HEK293 (cell line): ENCODE results near the gene DNAJA3.
A peak's percentile ranks its signal among the peaks of the same experiment; 100 is the strongest.

Source experiments
- CTCF ChIA-PET: fragments of 350-600 bp; formaldehyde crosslinking; extraction: SDS; loops from one replicate; lab custom pipeline; 2021; ENCODE audit warnings: antibody characterized with exemption; lab: Yijun Ruan, JAX
- POLR2A ChIA-PET: fragments of 300-600 bp; formaldehyde crosslinking; extraction: SDS; loops from one replicate; lab custom pipeline; 2020; ENCODE audit warnings: antibody characterized with exemption, inconsistent platforms; lab: Yijun Ruan, JAX
- H3K27ac ChIP-seq: fragments of 200-500 bp; sonication (Bioruptor generic); 2 replicates; pipeline ENCODE4 v1.5.1; 2014; ENCODE audit warnings: low read depth, low read length, control low read depth, inconsistent platforms; ENCODE audit errors: extremely low read depth
- H3K36me3 ChIP-seq, 2 experiments: fragments of 200-500 bp in 1 of 2; sonication (Bioruptor generic) in 1 of 2; 1 replicate in 1 of 2; 2 replicates in 1 of 2; pipeline ENCODE4 v1.5.1; 2014 to 2017; ENCODE audit warnings: inconsistent platforms in 2 of 2, low read length in 2 of 2; ENCODE audit not compliant: control insufficient read depth in 2 of 2, insufficient read depth in 1 of 2
- H3K4me1 ChIP-seq: fragments of 200-500 bp; sonication (Bioruptor generic); 2 replicates; pipeline ENCODE4 v1.5.1; 2014; ENCODE audit warnings: mild to moderate bottlenecking, low read length, inconsistent platforms; ENCODE audit not compliant: control insufficient read depth, insufficient read depth
- H3K4me3 ChIP-seq: 2 replicates; pipeline ENCODE4 v1.5.1; 2011; ENCODE audit warnings: low read depth, mild to moderate bottlenecking, control low read depth, low read length, moderate library complexity
- H3K9me3 ChIP-seq: fragments of 200-500 bp; sonication (Bioruptor generic); 2 replicates; pipeline ENCODE4 v1.5.1; 2014; ENCODE audit warnings: low read depth, low read length, inconsistent platforms; ENCODE audit not compliant: control insufficient read depth, insufficient read depth
- HIC1 ChIP-seq: fragments of 450-650 bp; formaldehyde crosslinking; IDR thresholded peaks from 2 replicates; pipeline ENCODE4 v1.5.1; 2016; ENCODE audit warnings: missing biosample characterization, missing genetic modification characterization
- HOXC10 ChIP-seq: sonication (generic); formaldehyde crosslinking; IDR thresholded peaks from 2 replicates; pipeline ENCODE4 v1.8.1; 2023; ENCODE audit warnings: mild to moderate bottlenecking, missing genetic modification reagents
- KLF17 ChIP-seq: fragments of 450-650 bp; formaldehyde crosslinking; IDR thresholded peaks from 2 replicates; pipeline ENCODE4 v1.5.1; 2016; ENCODE audit warnings: missing biosample characterization, missing genetic modification characterization
- PRDM2 ChIP-seq: fragments of 450-650 bp; formaldehyde crosslinking; IDR thresholded peaks from 2 replicates; pipeline ENCODE4 v1.5.1; 2016; ENCODE audit warnings: missing biosample characterization, missing genetic modification characterization, borderline replicate concordance
- ZBTB11 ChIP-seq: fragments of 450-650 bp; formaldehyde crosslinking; conservative IDR thresholded peaks from 2 replicates; pipeline ENCODE4 v1.5.1; 2016; ENCODE audit warnings: low read depth, missing biosample characterization, missing genetic modification characterization
- ZFHX2 ChIP-seq: fragments of 450-650 bp; formaldehyde crosslinking; conservative IDR thresholded peaks from 2 replicates; pipeline ENCODE4 v1.5.1; 2016; ENCODE audit warnings: missing biosample characterization, missing genetic modification characterization
- ZNF121 ChIP-seq: fragments of 450-650 bp; formaldehyde crosslinking; IDR thresholded peaks from 2 replicates; pipeline ENCODE4 v1.5.1; 2016; ENCODE audit warnings: missing biosample characterization, missing genetic modification characterization
- ZNF132 ChIP-seq: fragments of 450-650 bp; formaldehyde crosslinking; IDR thresholded peaks from 2 replicates; pipeline ENCODE4 v1.5.1; 2017; ENCODE audit warnings: missing biosample characterization, missing genetic modification characterization, borderline replicate concordance
- ZNF146 ChIP-seq: fragments of 450-650 bp; formaldehyde crosslinking; IDR thresholded peaks from 2 replicates; pipeline ENCODE4 v1.5.1; 2016; ENCODE audit warnings: missing biosample characterization, missing genetic modification characterization
- ZNF292 ChIP-seq: fragments of 450-650 bp; formaldehyde crosslinking; IDR thresholded peaks from 2 replicates; pipeline ENCODE4 v1.5.1; 2016; ENCODE audit warnings: low read depth, missing biosample characterization, missing genetic modification characterization, borderline replicate concordance
- ZNF302 ChIP-seq: fragments of 450-650 bp; formaldehyde crosslinking; IDR thresholded peaks from 2 replicates; pipeline ENCODE4 v1.5.1; 2016; ENCODE audit warnings: missing biosample characterization, missing genetic modification characterization, low read depth
- ZNF324 ChIP-seq: fragments of 450-650 bp; formaldehyde crosslinking; IDR thresholded peaks from 2 replicates; pipeline ENCODE4 v1.5.1; 2016; ENCODE audit warnings: missing biosample characterization, missing genetic modification characterization
- ZNF350 ChIP-seq: fragments of 450-650 bp; formaldehyde crosslinking; IDR thresholded peaks from 2 replicates; pipeline ENCODE4 v1.5.0; 2017; ENCODE audit warnings: missing biosample characterization, mild to moderate bottlenecking, missing genetic modification characterization
- ZNF354C ChIP-seq: fragments of 450-650 bp; formaldehyde crosslinking; IDR thresholded peaks from 2 replicates; pipeline ENCODE4 v1.5.1; 2016; ENCODE audit warnings: missing biosample characterization, missing genetic modification characterization, low read depth, borderline replicate concordance
- ZNF366 ChIP-seq: fragments of 450-650 bp; formaldehyde crosslinking; conservative IDR thresholded peaks from 2 replicates; pipeline ENCODE4 v1.5.1; 2016; ENCODE audit warnings: missing biosample characterization, missing genetic modification characterization
- ZNF37A ChIP-seq: fragments of 450-650 bp; IDR thresholded peaks from 2 replicates; pipeline ENCODE4 v1.5.1; 2018; ENCODE audit warnings: missing biosample characterization, missing genetic modification characterization
- ZNF391 ChIP-seq: fragments of 450-650 bp; formaldehyde crosslinking; IDR thresholded peaks from 2 replicates; pipeline ENCODE4 v1.5.1; 2016; ENCODE audit warnings: low read depth, missing biosample characterization, missing genetic modification characterization, borderline replicate concordance
- ZNF514 ChIP-seq: fragments of 450-650 bp; formaldehyde crosslinking; IDR thresholded peaks from 2 replicates; pipeline ENCODE4 v1.5.1; 2016; ENCODE audit warnings: missing biosample characterization, missing genetic modification characterization
- ZNF560 ChIP-seq: fragments of 450-650 bp; formaldehyde crosslinking; IDR thresholded peaks from 2 replicates; pipeline ENCODE4 v1.5.1; 2017; ENCODE audit warnings: missing biosample characterization, missing genetic modification characterization, borderline replicate concordance
- ZNF626 ChIP-seq: fragments of 450-650 bp; sonication (Bioruptor Pico); formaldehyde crosslinking; IDR thresholded peaks from 2 replicates; pipeline ENCODE4 v1.5.1; 2018; ENCODE audit warnings: missing biosample characterization, missing genetic modification characterization, inconsistent platforms

Gene DNAJA3

GRCh38 chr16:4468972-4469371, 43.3 kb downstream of the DNAJA3 start (continued):
- no peak for TF ChIP-seq HIC1
- TF ChIP-seq ZNF292 (tag by site-specific recombination): no peak
- TF ChIP-seq, all 188 proteins: peak for 0

GRCh38 chr16:4471869-4472268, 46.2 kb downstream of the DNAJA3 start:
- Histone ChIP-seq H3K4me3 (no peak overlapping the region), H3K36me3 (peaks cover 0 to 9% of the 10 kb centered on the region in 2 experiments; a peak in 1 of 3 replicates), H3K9me3 (no peaks in the 10 kb centered on the region), H3K27ac (no peak overlapping the region), H3K4me1 (no peaks in the 10 kb centered on the region)
- ChIA-PET POLR2A (interaction anchor here (1.0 kb wide), 1 partner anchor 14 kb away, joined by 3 read pairs; no protein-coding TSS in a partner anchor), CTCF (interaction anchor here (0.9 to 1.4 kb wide), 2 partner anchors 8 to 218 kb away, joined by 3 to 6 read pairs; no protein-coding TSS in a partner anchor)
- TF ChIP-seq ZNF514 (tag by site-specific recombination) (no peak), ZNF324 (tag by site-specific recombination) (no peak), ZFHX2 (tag by site-specific recombination) (no peak), ZNF366 (tag by site-specific recombination) (no peak), ZNF121 (peak; percentile 74), ZNF146 (tag by site-specific recombination) (peak; percentile 72), ZNF37A (tag by site-specific recombination) (no peak)

- TF ChIP-seq ZNF626 (tag by site-specific recombination): no peak
- no peak for TF ChIP-seq ZNF391 (tag by site-specific recombination)
- TF ChIP-seq ZNF350 (tag by site-specific recombination): no peak
- no peak for TF ChIP-seq KLF17 (tag by site-specific recombination)
- TF ChIP-seq ZNF354C (tag by site-specific recombination): no peak
- no peak for TF ChIP-seq ZBTB11 (tag by site-specific recombination)
- no peak for TF ChIP-seq ZNF132 (tag by site-specific recombination)
- no peak for TF ChIP-seq ZNF560 (tag by site-specific recombination)
- no peak for TF ChIP-seq ZNF302 (tag by site-specific recombination)
- TF ChIP-seq PRDM2 (tag by site-specific recombination): no peak
- TF ChIP-seq HOXC10 (CRISPR knock-in tag): no peak
- H3K27ac ChIP-seq: no peak overlapping the region
- H3K4me3 ChIP-seq: no peak overlapping the region
- no peaks in the 10 kb centered on the region for H3K9me3 ChIP-seq
- 0 out of 2 replicates have a peak, but pooled peaks cover 2% of the 10 kb centered on the region for H3K4me1 ChIP-seq
- H3K36me3 ChIP-seq: peaks cover 0 to 4% of the 10 kb centered on the region in 2 experiments; a peak in 1 of 3 replicates
- ChIA-PET POLR2A (no interaction called here), CTCF (interaction anchor here (0.6 to 1.4 kb wide), 4 partner anchors 9 to 219 kb away, joined by 3 to 6 read pairs (median 3); no protein-coding TSS in a partner anchor)
These were observed 47.2 kb downstream of the DNAJA3 start for GRCh38 chr16:4472880-4473279.
